Fibroblast of gingiva (primary cell): ENCODE results near the gene ARHGAP15.

Source experiments
- DNase-seq: peaks from one replicate; pipeline ENCODE4 v3.0.0-alpha.2; 2011; ENCODE audit warnings: low read depth

ARHGAP15 gene

DNA sequence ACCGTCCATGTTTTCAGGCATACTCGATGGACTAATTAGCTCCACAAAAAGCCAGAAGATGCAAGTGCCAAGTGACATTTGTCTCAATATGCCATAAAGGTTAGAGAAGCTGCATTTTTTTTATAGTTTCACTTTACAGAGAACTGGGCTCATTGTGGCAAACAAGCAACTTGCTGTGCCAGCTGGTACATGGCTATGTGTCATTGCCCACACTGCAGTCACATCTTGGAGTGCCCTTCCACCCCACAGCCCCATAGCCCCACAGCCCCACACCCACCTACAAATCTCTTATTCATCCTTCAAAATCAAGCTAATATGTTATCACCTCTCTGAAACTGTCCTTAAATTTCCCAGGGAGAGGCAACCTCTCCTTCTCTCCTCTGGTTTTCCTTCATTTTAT is 451.9 kb downstream of the ARHGAP15 start:
- DNase-seq = no peak

DNA sequence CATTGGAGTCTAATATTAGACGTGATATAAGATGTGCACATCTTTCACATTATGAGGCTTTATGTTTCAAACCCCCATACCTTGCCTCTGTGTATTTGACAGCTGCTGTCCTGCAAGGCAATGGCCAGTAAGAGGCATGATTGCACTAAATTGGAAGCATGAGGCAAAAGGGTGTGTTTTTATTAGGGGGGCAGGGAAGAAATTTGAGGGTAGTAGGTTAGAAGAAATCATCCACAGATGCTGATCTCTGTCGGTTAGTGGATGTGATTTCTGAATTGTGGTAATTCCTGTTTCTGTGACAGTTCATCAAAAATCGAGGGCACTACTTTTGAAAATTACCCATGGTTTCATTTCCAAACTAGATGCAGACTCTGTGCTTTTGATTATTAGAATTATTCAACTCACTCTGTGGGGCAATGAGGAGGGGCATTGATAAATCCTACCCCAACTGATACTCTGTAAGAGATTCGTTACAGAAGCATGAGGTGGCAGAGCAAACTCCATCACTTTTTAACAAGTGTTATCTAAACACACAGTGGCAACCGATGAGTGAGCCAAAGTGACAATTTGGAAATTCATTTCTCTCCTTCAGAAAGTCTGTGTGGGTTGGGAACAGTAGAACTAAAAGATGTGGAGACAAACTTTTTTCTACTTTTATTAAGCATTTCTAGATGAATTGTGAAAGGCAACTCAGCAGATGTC is 453.0 kb downstream of the ARHGAP15 start:
- peak; percentile 46 for DNase-seq

DNA sequence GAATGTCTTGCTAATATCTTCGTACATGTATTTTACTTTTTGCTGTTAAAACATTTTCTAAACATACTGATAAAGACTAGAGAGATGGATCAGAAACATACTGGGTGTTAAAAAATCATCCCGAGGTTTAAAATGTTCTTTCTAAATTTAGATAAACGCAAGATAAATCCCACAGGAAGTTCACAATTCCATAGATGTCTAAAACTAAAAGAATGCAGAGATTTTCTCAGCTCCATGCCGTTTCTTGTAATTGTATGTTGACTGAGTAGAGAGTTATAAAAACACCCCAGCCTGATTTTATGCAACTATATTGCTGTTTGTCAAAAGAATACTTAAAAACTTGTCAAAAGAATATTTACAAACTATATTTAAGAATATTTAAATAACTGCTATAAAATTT is 455.7 kb downstream of the ARHGAP15 start:
- no peak for DNase-seq

DNA sequence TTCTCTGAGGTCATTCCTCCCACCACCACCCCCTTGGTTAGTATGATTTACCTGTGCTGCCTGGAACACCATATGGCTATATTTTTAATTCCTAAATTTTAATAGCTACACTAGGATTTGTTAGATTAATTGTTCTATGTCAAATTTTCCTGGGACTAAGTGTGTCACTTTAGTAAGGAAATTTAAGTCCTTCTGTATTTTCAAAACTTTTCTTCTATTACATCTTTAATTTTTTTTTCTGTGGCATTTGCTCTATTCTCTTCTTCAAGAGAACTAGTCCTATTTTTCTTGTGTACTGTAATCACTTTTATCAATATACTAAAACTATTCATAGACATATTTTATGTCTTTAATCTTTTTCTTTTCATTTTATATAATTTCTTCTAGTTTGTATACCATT is 456.9 kb downstream of the ARHGAP15 start:
- no peak for DNase-seq

DNA sequence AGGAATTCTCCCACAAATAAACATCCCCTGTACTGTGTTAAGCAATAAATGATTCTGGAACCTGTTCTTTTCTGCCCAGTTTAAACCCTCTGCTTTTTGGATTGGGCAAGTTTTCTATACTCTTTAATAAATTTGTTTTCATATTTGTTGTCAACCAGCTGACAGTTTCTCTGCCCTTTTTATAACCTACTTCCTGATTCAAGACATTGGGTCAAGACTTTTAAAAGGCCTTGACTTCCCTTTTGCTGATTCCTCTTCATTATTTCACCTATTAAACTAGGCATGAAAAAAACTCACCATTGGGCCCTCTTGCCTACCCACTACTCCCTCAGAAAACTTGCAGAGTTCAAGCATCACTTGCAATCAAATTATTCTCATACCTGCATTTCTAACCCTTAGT is 459.5 kb downstream of the ARHGAP15 start:
- DNase-seq = no peak

DNA sequence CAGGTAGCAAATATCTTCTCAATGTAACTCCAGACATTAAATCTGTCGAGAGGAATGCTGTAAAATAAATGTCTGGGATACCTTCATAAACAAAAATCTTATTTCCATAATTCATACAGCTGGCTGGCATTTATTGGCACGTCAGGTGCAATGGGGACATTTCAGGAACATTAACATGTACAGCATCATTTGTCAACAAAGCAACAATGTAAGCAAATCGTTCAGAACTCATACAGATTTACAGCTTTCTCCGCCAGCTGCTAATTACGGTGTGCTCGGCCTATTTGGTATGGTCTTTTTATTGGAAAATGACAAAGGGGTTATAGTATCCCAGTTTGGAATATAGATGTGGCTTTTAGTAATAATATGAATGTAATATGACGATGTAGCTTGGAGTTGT is 464.9 kb downstream of the ARHGAP15 start:
- DNase-seq = no peak

DNA sequence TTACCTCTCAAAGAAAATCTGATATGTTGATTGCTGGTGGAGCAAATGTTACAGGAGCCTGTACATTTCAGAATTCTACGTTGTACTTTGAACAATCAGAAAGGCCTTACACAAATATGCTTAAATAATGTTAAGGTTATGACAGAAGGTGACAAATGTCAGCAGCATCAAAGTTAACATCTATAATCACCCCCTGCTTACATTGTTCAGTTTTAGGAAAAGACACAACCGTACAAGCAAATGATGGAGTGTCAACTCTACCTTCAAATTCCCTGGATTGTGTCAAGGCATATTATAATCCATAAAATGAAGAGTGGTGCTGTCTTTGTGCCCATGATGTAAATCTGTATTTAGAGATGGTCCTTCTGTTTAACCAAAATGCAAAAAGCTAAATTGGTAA is 465.5 kb downstream of the ARHGAP15 start:
- no peak for DNase-seq

DNA sequence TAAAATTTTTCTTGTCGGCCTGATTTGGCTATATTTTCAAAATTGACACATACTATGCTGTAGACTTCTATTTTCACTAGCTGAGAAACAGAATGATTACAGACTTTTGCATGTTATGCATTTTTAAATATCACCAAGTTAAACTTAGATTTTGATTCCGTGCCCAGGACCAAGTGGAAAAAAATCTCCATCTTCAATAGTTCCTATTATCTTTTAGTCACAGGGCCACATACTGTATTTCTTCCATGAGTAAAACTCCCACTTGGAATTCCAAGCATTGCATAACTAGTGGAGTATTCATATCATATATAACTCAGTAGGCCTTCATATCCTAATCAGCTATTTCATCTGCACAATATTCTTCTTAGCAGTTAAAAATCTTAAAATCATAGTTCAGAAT is 470.9 kb downstream of the ARHGAP15 start:
- DNase-seq = no peak

DNA sequence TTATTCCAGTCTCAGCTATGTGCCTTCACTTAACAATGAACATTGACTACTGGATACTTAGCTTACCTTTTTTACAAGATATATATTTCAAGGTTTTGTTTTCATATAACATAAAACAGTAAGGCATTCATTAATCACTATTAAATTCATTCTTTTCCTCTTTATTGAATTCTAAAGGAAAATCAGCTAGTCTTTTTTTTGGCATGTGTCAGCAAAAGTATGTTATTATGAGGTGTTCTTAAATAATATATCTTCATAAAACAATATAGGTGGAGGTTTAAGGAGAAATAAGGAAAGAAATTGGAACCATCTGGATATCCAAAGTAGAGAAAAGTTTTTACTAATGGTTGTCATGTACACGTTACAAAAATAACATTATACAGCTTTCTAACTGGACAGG is 472.6 kb downstream of the ARHGAP15 start:
- no peak for DNase-seq

DNA sequence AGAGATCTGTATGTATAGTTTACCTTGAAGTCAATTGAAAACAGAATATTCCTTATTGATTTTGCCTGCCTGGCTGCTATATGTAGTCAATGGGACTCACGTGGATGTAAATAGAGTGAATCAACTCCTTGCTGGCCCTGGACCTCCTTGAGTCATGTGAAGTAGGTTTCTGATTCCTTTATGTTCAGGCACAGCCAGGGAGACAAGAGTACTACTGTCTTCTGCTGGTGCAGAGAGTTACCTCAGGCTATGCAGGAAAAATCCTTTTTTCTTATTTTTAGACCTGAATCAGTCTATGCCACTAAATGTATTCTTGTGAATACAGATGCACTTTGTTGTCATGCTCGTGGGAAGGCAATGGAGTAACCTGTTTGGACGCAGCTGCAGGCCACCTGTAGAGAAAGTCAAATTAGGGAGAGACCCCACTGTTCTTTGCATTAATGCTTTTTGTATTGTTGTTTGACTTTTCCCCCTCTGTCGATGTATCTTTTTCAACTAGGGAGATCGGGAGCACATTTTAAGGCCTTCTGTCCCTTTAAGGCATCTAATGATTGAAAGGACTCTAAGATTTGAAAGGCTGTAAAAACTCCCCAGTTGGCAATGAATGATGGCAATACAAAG is 473.9 kb downstream of the ARHGAP15 start:
- no peak for DNase-seq

DNA sequence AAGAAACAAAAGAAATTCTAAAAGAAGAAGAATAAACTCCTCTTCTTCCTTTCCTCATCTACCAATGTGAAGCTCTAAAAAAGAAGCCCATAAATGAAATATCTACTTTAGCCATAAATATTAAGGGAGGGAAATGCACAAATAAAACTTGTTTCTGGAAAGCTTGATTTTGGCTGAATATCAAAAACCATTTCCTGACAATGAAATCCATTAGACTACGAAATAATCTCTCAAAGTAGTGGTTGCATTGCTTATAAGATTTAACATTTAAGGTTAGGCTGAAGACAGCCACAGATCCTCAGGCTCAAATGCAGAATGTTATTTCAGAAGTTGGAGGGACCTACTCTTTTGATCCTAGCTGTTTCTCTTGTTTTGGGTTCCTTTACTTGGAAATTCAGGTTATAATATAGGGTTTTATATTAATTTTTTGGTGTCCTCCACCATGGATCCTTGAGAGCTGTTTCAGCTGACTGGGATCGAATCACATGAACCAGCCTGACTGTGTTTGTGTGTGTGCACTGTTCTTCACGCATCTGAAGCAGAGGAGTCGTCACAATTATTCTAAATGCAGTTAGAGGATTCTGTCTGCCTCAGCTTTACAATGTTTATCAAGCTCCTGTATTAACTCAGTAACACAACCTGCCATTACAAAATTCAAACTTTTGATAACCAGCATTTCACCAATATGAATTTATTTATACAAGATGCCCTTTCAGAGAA is 474.8 kb downstream of the ARHGAP15 start:
- DNase-seq = no peak

DNA sequence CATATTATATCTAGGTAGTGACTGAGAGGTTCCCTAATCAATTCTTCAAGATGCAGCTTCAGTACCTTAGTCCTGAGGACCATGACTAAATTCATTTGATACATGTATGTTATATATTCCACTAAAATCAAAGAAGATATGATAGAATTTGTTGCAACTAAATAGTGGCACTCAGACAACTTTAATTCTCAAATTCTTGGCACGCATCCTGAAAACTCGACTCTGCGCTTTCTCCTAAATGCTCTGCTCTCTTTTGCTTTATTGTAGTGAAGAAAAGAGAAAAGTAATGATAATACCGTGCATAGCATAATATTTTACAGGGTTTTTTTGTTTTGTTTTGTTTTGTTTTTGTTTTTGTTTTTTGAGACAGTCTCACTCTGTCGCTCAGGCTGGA is 475.3 kb downstream of the ARHGAP15 start:
- no peak for DNase-seq

DNA sequence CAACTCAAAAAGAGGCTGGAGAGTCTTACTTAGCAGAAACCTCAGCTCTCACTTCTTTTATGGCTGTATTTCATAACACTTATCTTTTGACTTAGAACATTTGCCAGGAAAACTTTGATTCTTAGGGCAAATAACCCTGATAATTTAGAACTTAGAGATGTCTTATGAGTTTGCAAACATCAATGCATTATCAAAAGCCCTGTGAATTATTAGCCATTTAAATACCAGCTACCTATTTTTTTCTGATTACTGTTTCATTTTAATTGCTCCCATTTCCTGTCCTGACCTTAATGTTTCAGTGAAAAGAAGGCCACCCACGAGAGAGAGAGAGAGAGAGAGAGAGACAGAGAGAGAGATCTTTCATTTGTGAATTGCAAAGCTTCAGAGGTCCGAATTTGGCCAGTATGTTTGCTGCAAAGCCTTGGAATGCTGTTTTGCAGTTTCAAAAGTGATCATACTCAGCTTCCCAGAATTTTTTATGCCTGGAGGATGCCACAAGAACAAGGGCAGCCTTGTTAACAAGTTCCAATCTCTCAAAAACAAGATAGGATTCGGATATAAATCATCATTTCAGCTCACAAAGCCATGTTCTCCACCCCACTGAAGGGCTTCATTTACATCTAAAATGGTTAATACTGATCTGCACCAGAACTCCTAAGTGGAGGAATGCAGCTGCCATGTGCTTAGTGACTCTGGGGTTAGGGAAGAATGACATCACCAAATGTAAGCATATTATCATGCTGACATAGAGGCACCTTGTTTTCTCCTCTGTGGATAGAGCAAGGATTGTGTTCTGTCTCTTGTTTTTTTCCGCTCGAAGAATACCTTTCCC is 478.2 kb downstream of the ARHGAP15 start:
- no peak for DNase-seq

DNA sequence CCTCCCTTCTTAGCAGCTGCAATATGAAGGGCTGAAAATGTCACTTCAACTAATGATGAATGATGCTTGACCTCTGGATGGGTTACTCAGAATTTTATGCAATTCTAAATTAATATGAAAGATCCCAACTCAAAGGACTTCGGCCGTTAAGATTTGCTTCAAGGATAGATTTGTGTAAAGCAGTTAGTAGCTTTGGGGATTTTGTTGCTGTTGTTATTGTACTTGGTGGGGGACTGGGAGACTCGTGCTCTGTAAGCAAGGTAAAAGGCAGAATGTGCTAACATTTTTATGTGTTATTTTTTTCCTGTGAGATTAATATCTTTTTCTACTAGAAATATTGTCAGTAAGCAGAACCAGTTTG is 478.8 kb downstream of the ARHGAP15 start:
- DNase-seq = no peak

DNA sequence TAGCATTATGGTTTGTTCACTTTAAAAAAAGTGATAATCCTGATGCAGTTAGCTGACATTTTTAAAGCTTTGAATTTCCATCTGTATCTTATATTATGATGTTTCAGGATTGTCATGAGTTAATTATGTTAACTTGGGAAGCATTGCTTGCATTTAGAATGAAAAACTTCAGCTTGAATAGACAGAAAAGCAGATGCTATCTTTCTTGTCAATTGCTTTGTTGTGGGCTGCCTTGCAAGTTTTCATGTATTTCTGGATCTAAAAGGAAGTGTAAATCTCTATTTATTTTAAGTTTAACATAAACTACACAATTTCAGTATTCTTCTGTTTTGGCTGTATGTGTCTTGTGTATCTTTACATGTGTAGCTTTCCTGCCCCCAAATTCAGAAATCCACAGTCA is 479.5 kb downstream of the ARHGAP15 start:
- no peak for DNase-seq

DNA sequence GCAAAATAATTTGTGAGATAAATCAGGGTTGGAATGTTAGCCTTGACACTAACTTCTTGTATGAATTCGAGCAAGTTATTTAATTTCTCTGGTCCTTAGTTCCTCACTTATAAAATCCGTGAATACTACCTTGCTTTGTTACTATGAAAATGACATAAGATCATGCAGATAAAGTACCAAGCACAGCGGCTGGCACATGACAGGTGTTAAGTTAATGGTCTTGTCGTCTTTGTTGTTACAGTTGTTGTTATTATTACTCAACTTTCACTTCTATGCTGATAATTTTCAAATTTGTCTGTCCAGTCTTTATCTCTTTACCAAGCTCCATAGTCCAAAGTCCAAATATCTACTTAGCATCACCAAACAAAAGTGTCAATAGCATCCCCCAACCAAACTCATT is 482.1 kb downstream of the ARHGAP15 start:
- DNase-seq = no peak

DNA sequence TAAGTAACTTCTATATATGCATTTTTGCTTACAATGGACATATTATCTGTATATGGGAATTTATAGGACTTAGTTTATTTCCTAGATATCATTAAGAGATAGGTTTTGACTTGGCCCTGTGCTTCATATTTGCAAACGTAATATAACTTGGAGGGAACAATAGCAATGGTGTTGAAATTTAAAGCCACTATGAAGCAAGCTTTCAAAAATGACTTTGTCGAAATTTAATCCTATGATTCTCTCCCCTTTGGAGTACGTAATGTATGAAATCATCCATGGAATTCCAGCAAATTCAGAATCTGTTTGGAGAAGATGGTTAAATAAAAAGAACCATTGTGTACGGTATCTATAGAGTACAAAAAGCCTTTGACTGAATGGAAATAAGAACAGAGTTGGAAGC is 486.3 kb downstream of the ARHGAP15 start:
- DNase-seq = peak; percentile 28

DNA sequence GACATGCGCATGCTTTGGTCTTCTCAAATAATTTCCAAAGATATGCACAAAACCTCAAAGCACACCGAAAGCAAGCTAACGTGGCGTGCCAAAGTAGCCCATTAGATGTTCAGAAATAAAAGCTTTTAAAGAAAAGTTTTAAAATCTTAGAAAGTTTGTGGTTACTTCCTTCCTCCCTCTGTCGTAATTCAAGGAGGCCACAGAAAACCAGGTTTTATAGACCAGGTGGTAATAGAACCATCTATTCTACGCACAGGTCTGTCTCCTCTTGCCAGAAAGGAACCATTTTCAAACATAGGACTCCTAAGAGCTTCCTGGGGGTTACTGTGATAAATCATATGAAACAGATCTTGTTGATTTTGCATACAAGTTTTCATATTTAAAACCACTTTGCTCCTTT is 487.2 kb downstream of the ARHGAP15 start:
- no peak for DNase-seq

DNA sequence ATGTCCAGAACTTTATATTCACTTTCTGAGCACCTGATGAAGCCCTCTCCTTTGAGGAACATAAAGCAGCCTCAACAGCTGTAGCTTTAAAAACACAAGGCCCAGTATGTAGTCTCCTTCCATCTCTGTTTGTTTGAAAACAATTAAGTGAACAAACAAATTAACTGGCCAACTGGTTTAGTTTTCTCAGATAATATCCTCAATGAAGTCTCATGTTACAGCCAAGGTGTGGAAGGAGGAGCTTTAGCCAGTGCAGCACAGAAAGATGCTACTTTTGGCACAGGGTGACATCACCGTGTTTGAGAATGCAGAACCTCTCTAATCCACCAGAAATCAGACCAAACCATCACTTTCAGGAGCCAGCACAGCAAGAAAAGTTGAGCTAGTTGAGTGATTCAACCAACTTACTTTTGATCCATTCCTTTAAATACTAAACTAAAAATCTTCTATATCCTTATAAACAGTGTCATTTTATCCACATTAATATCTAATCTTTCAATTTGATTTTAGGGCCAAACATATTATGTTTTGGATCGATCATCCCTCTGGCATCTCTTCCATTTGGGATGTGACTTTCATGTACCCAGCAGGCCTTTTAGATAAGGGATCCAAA is 488.7 kb downstream of the ARHGAP15 start:
- no peak for DNase-seq

DNA sequence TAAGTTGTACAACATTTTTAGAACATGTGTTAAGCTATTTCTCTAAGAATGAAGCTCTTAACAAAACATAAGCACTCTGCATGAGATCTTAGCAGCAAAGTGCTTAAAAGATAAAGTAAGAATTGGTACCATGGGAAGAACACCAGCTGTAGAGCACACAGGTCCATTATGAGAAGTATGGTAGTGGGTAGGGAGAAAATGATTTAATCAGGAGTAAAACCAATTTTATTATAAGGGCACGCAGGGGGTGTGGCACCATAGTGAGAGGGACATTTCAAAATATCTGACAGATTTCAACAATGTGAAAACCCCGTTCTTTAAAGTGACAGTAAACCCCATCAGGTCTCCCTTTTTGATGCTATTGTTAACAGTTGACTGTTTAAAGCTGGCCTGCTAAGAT is 492.9 kb downstream of the ARHGAP15 start:
- no peak for DNase-seq

DNA sequence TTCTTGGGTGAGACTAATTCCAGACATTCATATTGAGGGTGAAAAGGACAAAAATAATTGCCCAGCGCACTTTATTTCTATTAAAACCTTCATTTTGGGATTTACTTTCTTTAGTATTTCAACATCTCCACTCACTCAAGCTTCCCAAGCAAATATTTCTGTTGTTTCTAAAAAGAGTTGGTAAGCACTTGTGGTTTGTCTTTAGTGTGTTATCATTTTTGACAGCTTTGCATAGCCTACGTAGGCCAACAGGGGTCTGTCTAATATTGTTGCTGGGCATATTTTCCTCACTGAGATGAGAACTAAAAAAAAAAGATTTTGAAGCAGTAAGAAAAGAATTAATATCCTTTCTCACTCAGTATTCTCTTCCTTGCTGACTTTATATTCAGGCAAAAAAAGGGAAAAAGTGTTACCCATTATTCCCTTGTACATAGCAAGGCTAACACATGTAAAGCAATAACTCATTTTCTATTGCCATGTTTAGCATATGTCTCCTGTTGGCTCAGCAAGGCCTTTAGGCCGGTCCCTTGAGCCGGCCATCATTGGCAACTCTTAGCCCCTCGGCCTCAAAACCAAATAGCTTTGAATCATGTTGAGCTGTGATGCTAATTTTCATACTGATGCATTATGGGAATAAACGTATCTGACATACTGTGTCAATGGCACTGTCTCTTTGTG is 494.2 kb downstream of the ARHGAP15 start:
- DNase-seq = no peak

DNA sequence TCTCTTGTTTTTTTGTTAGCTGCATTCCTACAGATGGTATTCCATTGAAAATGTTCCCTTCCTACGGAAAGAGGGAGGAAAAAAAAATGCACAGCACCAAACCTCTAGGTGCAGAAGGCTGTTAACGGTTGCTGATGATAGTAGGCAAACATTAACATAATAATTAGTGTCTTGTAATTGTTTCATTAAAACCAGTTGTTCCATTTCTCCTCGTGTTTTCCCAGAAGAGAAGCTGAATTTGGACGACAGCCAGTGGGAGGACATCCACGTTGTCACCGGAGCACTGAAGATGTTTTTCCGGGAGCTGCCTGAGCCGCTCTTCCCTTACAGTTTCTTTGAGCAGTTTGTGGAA is 494.7 kb downstream of the ARHGAP15 start:
- DNase-seq = peak; percentile 27
